RCC 7860 (cell line): ENCODE results near the gene ADGRG4.
"Not testable (repeated sequence)": the region's sequence is repeated elsewhere in the genome, so short reads cannot be mapped to it uniquely, and the experiment has no call there.

ENCODE experiments used
- DNase-seq: peaks from one replicate; pipeline ENCODE4 v3.0.0-alpha.2; 2015; ENCODE audit warnings: low spot score
- FAIRE-seq: peaks from 2 replicates; lab custom pipeline; 2012; peaks lifted over from hg19 to GRCh38; lab: Jason Lieb, UNC

ADGRG4 gene, protein sequence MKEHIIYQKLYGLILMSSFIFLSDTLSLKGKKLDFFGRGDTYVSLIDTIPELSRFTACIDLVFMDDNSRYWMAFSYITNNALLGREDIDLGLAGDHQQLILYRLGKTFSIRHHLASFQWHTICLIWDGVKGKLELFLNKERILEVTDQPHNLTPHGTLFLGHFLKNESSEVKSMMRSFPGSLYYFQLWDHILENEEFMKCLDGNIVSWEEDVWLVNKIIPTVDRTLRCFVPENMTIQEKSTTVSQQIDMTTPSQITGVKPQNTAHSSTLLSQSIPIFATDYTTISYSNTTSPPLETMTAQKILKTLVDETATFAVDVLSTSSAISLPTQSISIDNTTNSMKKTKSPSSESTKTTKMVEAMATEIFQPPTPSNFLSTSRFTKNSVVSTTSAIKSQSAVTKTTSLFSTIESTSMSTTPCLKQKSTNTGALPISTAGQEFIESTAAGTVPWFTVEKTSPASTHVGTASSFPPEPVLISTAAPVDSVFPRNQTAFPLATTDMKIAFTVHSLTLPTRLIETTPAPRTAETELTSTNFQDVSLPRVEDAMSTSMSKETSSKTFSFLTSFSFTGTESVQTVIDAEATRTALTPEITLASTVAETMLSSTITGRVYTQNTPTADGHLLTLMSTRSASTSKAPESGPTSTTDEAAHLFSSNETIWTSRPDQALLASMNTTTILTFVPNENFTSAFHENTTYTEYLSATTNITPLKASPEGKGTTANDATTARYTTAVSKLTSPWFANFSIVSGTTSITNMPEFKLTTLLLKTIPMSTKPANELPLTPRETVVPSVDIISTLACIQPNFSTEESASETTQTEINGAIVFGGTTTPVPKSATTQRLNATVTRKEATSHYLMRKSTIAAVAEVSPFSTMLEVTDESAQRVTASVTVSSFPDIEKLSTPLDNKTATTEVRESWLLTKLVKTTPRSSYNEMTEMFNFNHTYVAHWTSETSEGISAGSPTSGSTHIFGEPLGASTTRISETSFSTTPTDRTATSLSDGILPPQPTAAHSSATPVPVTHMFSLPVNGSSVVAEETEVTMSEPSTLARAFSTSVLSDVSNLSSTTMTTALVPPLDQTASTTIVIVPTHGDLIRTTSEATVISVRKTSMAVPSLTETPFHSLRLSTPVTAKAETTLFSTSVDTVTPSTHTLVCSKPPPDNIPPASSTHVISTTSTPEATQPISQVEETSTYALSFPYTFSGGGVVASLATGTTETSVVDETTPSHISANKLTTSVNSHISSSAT (N-terminal part only)

DNA sequence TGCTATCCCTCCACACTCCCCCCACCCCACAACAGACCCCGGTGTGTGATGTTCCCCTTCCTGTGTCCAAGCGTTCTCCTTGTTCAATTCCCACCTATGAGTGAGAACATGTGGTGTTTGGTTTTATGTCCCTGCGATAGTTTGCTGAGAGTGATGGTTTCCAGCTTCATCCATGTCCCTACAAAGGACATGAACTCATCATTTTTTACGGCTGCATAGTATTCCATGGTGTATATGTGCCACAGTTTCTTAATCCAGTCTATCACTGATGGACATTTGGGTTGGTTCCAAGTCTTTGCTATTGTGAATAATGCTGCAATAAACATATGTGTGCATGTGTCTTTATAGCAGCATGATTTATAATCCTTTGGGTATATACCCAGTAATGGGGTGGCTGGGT lies at the start of gene ADGRG4:
Gene ADGRG4, plus strand, starts transcription at position 243 of the 400 bp plus-strand sequence. CDS start 7,815 bp downstream, outside the sequence.
- FAIRE-seq, DNase-seq: not testable (repeated sequence)

GRCh38 chrX:136251041-136251991 lies 49.4 kb upstream of the ADGRG4 start, which contains the start of gene MAP7D3:
Gene MAP7D3, minus strand, starts transcription at chrX:136251400. Its CDS starts 42 bp downstream, at chrX:136251358.
- FAIRE-seq (no peak), DNase-seq (peak; percentile 17)

- no peak for FAIRE-seq
- DNase-seq: no peak
Observed at GRCh38 chrX:136255541-136255940, 45.2 kb upstream of the ADGRG4 start.

GRCh38 chrX:136256026-136256425 lies 44.7 kb upstream of the ADGRG4 start:
- no peak for FAIRE-seq

GRCh38 chrX:136258951-136259350 lies 41.8 kb upstream of the ADGRG4 start:
- DNase-seq (no peak), FAIRE-seq (no peak)

More at GRCh38 chrX:136256026-136256425, 44.7 kb upstream of the ADGRG4 start:
- DNase-seq: no peak

DNA sequence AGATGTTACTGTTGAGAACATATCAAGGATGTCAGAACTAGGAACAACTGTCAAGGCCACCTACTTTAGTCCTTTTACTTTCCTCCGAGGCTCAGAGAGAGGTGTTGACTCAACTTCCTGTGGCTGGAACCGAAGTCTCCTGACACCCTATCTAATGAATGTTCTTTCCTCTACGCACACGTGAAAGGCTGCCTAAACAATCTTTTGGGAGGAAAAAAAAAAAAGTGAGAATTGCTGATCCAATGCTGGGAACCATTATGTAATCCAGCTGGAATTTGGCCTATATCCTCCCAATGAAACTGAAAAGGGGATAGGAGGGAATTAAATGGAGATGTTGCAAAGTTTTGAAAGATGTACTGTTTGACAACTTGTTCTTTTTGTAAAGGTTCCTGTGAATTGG lies 41.2 kb upstream of the ADGRG4 start:
- FAIRE-seq (peak; percentile 38), DNase-seq (peak; percentile 55)

DNA sequence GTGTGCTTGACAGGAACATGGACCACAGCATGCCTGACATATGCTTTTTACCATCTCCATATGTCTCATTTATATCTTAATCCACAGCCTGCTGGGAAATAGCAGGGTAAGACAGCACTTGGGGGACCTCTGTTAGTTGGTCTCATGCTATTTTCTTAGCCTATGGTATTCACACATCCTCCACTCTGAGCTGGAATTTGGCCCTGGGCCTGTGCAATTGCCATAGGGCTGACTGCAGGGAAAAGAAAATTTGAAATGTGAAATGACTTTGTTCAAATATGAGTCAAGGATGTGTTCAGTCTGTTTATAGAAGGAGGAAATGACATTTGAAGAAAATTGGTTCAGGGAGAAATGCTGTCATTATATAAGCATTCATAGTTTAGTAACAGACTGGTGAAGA lies 40.0 kb upstream of the ADGRG4 start:
- FAIRE-seq: peak; percentile 39

GRCh38 chrX:136261321-136261720 lies 39.4 kb upstream of the ADGRG4 start:
- DNase-seq (no peak), FAIRE-seq (no peak)

More for the DNA sequence above, 40.0 kb upstream of the ADGRG4 start:
- peak; percentile 62 for DNase-seq

GRCh38 chrX:136262243-136262642 lies 38.5 kb upstream of the ADGRG4 start:
- DNase-seq: no peak
- no peak for FAIRE-seq

- FAIRE-seq (no peak), DNase-seq (no peak)
Observed at GRCh38 chrX:136262812-136263315, 37.9 kb upstream of the ADGRG4 start.

GRCh38 chrX:136266828-136267227 lies 33.9 kb upstream of the ADGRG4 start:
- FAIRE-seq (no peak), DNase-seq (no peak)

DNA sequence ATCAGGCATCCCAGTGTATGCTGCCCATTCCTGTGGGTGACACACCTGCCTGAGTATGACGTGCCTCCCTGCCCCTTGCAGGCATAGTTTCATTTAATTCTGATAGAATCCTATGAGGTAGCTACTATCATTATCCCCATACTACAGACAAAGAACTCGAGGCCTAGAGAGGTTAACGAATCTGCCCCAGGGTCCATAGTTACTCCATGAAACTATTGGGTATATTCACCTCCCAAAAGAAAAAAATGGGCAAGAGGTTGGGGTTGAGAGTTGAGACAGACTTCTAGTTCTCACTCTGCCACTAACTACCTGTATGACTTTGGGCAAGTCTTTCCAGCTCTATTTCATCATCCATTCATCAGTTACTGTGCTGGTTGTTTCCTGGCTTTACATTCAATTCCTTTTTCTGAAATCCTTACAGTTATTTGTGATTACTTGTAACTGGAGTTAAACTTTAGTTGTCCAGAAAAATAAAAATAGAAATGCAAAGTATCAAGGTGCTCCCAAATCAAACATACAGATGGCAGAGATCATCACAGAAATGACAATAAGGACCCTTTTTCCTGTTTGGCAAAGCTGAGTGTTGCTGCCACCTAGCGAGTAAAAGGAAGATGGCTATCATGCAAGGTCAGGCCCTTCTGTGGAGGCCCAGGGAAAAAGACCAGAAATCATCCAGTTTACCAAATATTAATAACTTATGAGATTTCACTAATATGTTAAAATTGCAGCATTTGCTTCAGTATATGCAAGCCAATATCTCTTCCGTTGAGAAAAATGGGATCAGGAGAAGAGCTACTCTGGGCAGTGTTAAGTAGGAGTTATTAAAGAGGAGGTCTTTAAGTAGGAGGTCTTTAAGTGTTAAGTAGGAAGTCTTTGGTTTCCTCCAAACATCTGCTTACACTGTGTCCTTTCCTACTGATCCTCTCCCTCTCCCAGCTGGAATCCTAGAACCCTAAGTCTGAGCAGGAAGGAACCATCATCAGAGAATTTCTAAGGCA lies 32.4 kb upstream of the ADGRG4 start:
- FAIRE-seq: peak; percentile 65
- no peak for DNase-seq

DNA sequence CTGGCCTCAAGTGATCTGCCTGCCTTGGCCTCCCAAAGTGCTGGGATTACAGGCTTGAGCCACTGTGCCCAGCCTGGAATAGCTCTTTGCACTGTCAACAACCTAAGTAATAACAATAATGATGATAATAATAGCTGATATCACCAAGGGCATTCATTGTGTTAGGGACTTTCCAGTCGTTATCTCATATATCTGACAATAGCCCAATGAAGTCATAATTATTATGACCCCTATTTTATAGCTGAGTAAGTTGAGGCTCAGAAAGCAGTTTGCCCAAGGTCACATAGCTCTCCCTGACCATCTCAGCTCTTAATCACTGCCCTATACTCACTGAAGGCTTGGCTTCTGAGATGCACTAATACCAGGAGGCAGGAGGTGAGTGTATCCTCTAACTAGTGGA lies 30.8 kb upstream of the ADGRG4 start:
- FAIRE-seq (no peak), DNase-seq (no peak)

GRCh38 chrX:136271300-136271699 lies 29.5 kb upstream of the ADGRG4 start:
- no peak for DNase-seq
- FAIRE-seq: no peak

GRCh38 chrX:136272325-136272724 lies 28.4 kb upstream of the ADGRG4 start:
- no peak for FAIRE-seq
- DNase-seq: no peak

GRCh38 chrX:136273986-136274385 lies 26.8 kb upstream of the ADGRG4 start:
- FAIRE-seq (no peak), DNase-seq (no peak)

- no peak for FAIRE-seq
- DNase-seq: no peak
Observed at GRCh38 chrX:136275553-136275952, 25.2 kb upstream of the ADGRG4 start.

- not testable (repeated sequence) for DNase-seq, FAIRE-seq
Observed at GRCh38 chrX:136286375-136286774, 14.4 kb upstream of the ADGRG4 start.
